Endometrial microvascular endothelial cells (primary cell): ENCODE measurements around the gene HUNK. TPM values are rescaled to one million over a fixed set of nuclear protein-coding genes. Genes with fewer than 3 reads are reported as not detected.
"Not testable (repeated sequence)": the region's sequence is repeated elsewhere in the genome, so short reads cannot be mapped to it uniquely, and the experiment has no call there.

Source experiments
- in situ Hi-C: cut with HindIII; loops from 2 replicates; pipeline ENCODE4 v1.10.0; 2017; ENCODE audit warnings: low sequenced_read_pairs, low pct_unique_long_range_greater_than_20kb; ENCODE audit errors: inconsistent ontology term
- total RNA-seq: library from RNA; depleted of rRNA; stranded (reverse); fragments of >200 nt; gene quantifications from one replicate; pipeline ENCODE4 v1.2.3, GENCODE V29; 2015; ENCODE audit errors: inconsistent ontology term

Gene HUNK
- total RNA-seq, 1 donor from 2014 or later, result not detected

- in situ Hi-C loops, result no loop called here
These were observed 65.8 kb downstream of the HUNK start for GRCh38 chr21:31938330-31939301.

- in situ Hi-C loops, result no loop called here
These were observed 68.9 kb downstream of the HUNK start for GRCh38 chr21:31941694-31942093.

GRCh38 chr21:31943561-31943960 lies 70.7 kb downstream of the HUNK start:
- in situ Hi-C loops, result no loop called here

- in situ Hi-C loops, result no loop called here
These were observed 72.3 kb downstream of the HUNK start for GRCh38 chr21:31945141-31945540.

GRCh38 chr21:31945546-31945945 lies 72.7 kb downstream of the HUNK start:
- in situ Hi-C loops, result no loop called here

DNA sequence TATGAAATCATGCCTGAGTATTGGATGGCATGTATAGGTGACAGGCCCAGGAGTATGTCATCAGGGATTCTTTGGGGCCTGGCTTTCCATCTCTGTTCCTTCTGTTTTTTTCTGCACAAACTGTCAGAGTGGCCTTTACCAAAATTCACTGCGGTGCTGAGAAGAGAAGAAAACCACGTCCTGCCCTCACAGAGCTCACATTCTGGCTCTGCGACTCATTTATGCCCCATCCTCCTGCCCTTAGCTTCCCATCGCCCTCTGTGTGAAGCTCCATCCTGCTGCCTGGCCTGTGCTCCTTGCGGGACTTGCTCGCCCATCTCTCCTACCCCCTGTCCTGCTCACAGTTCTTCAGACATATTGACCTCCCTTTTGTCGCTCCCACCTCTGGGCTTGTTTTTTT lies 73.4 kb downstream of the HUNK start:
- in situ Hi-C loops, result no loop called here

DNA sequence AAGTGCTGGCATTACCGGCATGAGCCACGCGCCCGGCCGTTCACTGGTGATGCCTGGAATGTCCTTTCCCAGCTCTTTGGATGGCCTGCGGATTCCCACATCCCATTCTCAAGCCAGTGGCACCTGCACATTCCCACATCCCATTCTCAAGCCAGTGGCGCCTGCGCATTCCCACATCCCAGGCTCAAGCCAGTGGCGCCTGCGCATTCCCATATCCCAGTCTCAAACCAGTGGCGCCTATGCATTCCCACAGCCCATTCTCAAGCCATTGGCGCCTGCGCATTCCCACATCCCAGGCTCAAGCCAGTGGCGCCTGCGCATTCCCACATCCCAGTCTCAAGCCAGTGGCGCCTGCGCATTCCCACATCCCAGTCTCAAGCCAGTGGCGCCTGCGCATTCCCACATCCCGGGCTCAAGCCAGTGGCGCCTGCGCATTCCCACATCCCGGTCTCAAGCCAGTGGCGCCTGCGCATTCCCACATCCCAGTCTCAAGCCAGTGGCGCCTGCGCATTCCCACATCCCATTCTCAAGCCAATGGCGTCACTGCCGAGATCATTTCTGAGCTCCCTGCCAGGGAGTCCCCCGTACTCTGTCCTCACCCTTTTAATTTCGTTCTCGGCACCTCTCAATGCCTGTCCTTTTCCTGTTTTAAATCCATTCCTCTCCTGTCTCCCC lies 74.2 kb downstream of the HUNK start:
- in situ Hi-C loops, result not testable (repeated sequence)

GRCh38 chr21:31948676-31949075 lies 75.9 kb downstream of the HUNK start:
- in situ Hi-C loops, result no loop called here

DNA sequence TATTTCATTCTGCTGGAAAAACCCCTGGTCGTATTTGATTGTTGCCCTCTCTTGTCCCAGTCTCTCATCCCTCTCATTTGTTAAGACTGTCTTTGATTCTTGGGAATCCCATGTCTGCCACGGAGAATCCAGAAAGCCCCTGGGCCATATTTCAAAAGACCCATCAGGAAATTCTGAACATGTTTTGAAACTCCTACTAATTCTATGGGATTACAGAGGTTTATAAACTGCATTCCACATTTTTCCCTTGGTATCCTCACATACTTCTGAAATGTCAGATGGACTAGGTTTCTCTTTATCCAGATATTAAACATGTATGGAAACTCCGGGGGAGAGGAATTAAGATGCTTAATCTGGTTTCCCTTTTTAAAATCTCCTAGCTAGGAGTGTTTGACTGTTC lies 80.0 kb downstream of the HUNK start:
- in situ Hi-C loops, result no loop called here

- in situ Hi-C loops, result no loop called here
These were observed 84.8 kb downstream of the HUNK start for GRCh38 chr21:31957631-31958030.

GRCh38 chr21:31959881-31960280 lies 87.1 kb downstream of the HUNK start:
- in situ Hi-C loops, result no loop called here

- in situ Hi-C loops, result no loop called here
These were observed 88.2 kb downstream of the HUNK start for GRCh38 chr21:31961027-31961426.

DNA sequence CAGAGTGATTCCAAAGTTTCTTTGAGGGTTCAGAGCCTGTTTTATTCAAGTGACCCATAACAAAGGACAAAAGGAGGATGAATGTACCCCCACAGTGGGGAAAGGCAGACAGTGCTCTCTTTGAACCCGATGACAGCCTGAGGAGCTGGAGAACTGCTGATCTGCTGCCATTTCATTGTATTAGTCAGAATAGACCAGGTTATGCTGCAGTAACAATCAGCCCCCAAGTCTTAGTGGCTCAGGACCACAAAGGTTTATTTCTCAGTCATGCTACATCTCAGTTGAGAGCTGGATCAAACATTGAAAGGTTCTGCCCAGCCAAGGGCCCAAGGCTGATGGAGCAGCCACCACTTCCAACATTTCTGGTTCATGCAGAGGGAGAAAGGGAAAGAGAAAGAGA lies 88.9 kb downstream of the HUNK start:
- in situ Hi-C loops, result no loop called here

- in situ Hi-C loops, result no loop called here
These were observed 91.9 kb downstream of the HUNK start for GRCh38 chr21:31964692-31965091.

GRCh38 chr21:31967334-31967733 lies 94.5 kb downstream of the HUNK start:
- in situ Hi-C loops, result no loop called here

DNA sequence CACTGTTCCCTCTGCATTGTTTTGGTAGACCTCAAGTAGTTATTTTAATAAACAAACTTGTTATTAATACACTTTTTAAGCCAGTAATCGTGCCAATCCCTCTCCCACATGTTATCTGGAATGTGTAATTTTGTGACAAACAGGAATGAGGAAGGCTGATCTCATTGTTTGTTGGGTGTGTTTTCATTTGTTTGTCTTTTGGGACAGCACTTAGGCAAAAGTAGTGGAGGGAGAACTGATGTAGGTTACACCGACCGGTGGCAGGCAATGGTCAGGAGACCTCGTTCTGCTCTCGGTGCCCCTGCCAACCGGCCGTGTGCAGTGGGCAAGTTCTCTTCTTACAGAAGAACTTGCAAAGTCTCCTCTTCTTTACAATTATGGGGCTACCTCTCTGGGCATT lies 99.8 kb downstream of the HUNK start:
- in situ Hi-C loops, result no loop called here

- in situ Hi-C loops, result no loop called here
These were observed 100.7 kb downstream of the HUNK start for GRCh38 chr21:31973402-31973944.

GRCh38 chr21:31974454-31974985 lies 101.7 kb downstream of the HUNK start:
- in situ Hi-C loops, result no loop called here

GRCh38 chr21:31975491-31975890 lies 102.7 kb downstream of the HUNK start:
- in situ Hi-C loops, result no loop called here

DNA sequence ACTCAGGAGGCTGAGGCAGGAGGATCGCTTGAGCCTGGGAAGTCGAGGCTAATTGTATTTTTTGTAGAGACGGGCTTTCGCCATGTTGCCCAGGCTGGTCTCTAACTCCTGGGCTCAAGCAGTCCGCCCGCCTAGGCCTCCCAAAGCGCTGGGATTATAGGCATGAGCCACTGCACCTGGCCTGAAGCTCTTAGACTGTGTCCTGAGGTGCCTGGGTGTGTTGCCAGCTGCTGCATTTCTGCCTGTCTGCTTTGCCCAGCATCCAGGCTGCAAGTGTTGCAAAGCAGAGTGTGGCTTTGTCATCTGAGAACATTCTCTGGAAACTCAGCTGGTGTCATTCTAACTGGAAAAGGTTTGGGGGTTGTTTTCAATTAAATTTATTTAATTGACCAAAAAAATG lies 105.0 kb downstream of the HUNK start:
- in situ Hi-C loops, result no loop called here
